ENCODE results near the gene CLN6.

- no peak for TF ChIP-seq POLR2A (IDR thresholded peaks at IDR 0.05)
- no peak for TF ChIP-seq CTCF (IDR thresholded peaks at IDR 0.05)
Observed at GRCh38 chr15:68192804-68193486, 36.6 kb downstream of the CLN6 start.

All from right lobe of liver (tissue), 4 donors.